DND-41 (cell line): ENCODE results near the gene RFPL4A.
"Not testable (repeated sequence)": the region's sequence is repeated elsewhere in the genome, so short reads cannot be mapped to it uniquely, and the experiment has no call there.

ENCODE experiments used
- ATAC-seq: fragments of 200-7000 bp; cut with Tn5 transposase; 3 replicates; pipeline ENCODE4 v1.9.1; 2021; ENCODE audit warnings: low read depth; ENCODE audit not compliant: insufficient read depth
- DNase-seq: peaks from one replicate; pipeline ENCODE4 v3.0.0-alpha.2; 2020
- H2AFZ ChIP-seq: 2 replicates; pipeline ENCODE4 v1.6.0; 2012; ENCODE audit warnings: low read depth, low read length
- H3K27ac ChIP-seq: 2 replicates; pipeline ENCODE4 v1.5.1; 2012; ENCODE audit warnings: low read length, inconsistent platforms
- H3K27me3 ChIP-seq: fragments of 200-600 bp; sonication (generic); 2 replicates; pipeline ENCODE4 v1.6.0; 2012; ENCODE audit warnings: low read length, mild to moderate bottlenecking, inconsistent platforms; ENCODE audit not compliant: insufficient read depth, poor library complexity
- H3K36me3 ChIP-seq: 2 replicates; pipeline ENCODE4 v1.5.1; 2012; ENCODE audit warnings: low read length, inconsistent platforms; ENCODE audit not compliant: insufficient read depth
- H3K4me1 ChIP-seq: 2 replicates; pipeline ENCODE4 v1.5.1; 2012; ENCODE audit warnings: mild to moderate bottlenecking, low read length; ENCODE audit not compliant: insufficient read depth
- H3K4me2 ChIP-seq: 2 replicates; pipeline ENCODE4 v1.6.0; 2012; ENCODE audit warnings: mild to moderate bottlenecking, moderate library complexity, low read length, inconsistent platforms; ENCODE audit not compliant: insufficient read depth
- H3K4me3 ChIP-seq, 2 experiments: fragments of 200-600 bp in 1 of 2; shearing (Covaris generic) in 1 of 2; 2 replicates each; pipeline ENCODE4 v1.5.1; 2012 to 2016; ENCODE audit warnings: inconsistent platforms in 2 of 2, low read length in 2 of 2, mild to moderate bottlenecking in 2 of 2, low read depth in 1 of 2, moderate library complexity in 1 of 2
- H3K79me2 ChIP-seq: 2 replicates; pipeline ENCODE4 v1.6.0; 2012; ENCODE audit warnings: low read length, inconsistent platforms; ENCODE audit not compliant: insufficient read depth
- H3K9ac ChIP-seq: 2 replicates; pipeline ENCODE4 v1.6.0; 2012; ENCODE audit warnings: low read depth, mild to moderate bottlenecking, inconsistent platforms, low read length, moderate library complexity
- H3K9me3 ChIP-seq: 2 replicates; pipeline ENCODE4 v1.5.1; 2012; ENCODE audit warnings: low read length, moderate library complexity, mild to moderate bottlenecking, inconsistent platforms; ENCODE audit not compliant: insufficient read depth, severe bottlenecking
- H4K20me1 ChIP-seq: 2 replicates; pipeline ENCODE4 v1.6.0; 2012; ENCODE audit warnings: low read length; ENCODE audit not compliant: insufficient read depth
- CTCF ChIP-seq: IDR thresholded peaks from 2 replicates; pipeline ENCODE4 v1.5.1; 2012; ENCODE audit warnings: borderline replicate concordance, low read length, moderate library complexity, mild to moderate bottlenecking; ENCODE audit not compliant: poor library complexity, severe bottlenecking; ENCODE audit errors: extremely low read depth
- EZH2 ChIP-seq: IDR thresholded peaks from 3 replicates; pipeline ENCODE4 v1.6.1; 2012; ENCODE audit warnings: borderline replicate concordance, low read depth, mild to moderate bottlenecking, moderate library complexity, low read length, inconsistent platforms; ENCODE audit not compliant: severe bottlenecking

The RFPL4A gene

DNA sequence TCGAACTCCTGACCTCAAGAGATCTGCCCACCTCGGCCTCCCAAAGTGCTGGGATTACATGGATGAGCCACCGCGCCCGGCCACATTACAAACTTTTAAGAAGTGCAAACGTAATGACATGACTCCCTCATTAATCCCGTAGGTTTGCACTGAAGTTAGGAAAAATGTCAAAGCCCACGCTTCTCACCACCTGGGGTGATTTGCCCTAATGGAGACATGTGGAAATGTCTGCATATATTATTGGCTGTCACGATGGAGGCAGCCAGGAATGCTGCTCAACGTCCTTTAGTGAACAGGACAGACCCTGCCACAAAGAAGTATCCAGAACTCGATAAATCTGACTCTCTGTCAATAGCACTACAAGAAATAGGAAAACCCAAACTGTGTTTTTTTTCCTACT, 41.6 kb upstream of the RFPL4A start:
- no peaks in the 10 kb centered on the region for H3K4me1 ChIP-seq

GRCh38 chr19:55717879-55718711, 40.8 kb upstream of the RFPL4A start:
- H3K27ac ChIP-seq, H3K79me2 ChIP-seq, ATAC-seq, H3K4me1 ChIP-seq, H3K36me3 ChIP-seq, H2AFZ ChIP-seq, H3K4me3 ChIP-seq, H3K27me3 ChIP-seq, H4K20me1 ChIP-seq, H3K4me2 ChIP-seq, DNase-seq, H3K9ac ChIP-seq: not testable (repeated sequence)
- H3K9me3 ChIP-seq = peaks cover 13% of the 10 kb centered on the region

More for the DNA sequence above, 41.6 kb upstream of the RFPL4A start:
- Histone ChIP-seq H3K9me3 (peaks cover 13% of the 10 kb centered on the region), H4K20me1 (no peaks in the 10 kb centered on the region), H2AFZ (no peak overlapping the region), H3K27ac (no peak overlapping the region), H3K27me3 (peaks cover 4% of the 10 kb centered on the region), H3K4me3 (no peak overlapping the region), H3K36me3 (no peaks in the 10 kb centered on the region), H3K4me2 (no peak overlapping the region), H3K79me2 (no peaks in the 10 kb centered on the region), H3K9ac (no peak overlapping the region)
- ATAC-seq = no peak
- DNase-seq = no peak
- TF ChIP-seq CTCF (no peak), EZH2 (no peak)

GRCh38 chr19:55720214-55720746, 38.6 kb upstream of the RFPL4A start:
- H3K4me1 ChIP-seq = no peaks in the 10 kb centered on the region
- H3K9me3 ChIP-seq = peaks cover 11% of the 10 kb centered on the region
- no peaks in the 10 kb centered on the region for H3K36me3 ChIP-seq
- H2AFZ ChIP-seq = no peak overlapping the region
- H3K9ac ChIP-seq = no peak overlapping the region
- H3K79me2 ChIP-seq = no peaks in the 10 kb centered on the region
- peaks cover 4% of the 10 kb centered on the region for H3K27me3 ChIP-seq
- H3K27ac ChIP-seq = no peak overlapping the region
- TF ChIP-seq CTCF (no peak), EZH2 (no peak)
- DNase-seq (no peak), ATAC-seq (no peak)
- no peak overlapping the region for H3K4me2 ChIP-seq
- no peaks in the 10 kb centered on the region for H4K20me1 ChIP-seq
- H3K4me3 ChIP-seq = no peak overlapping the region

GRCh38 chr19:55720801-55721200, 38.1 kb upstream of the RFPL4A start:
- Histone ChIP-seq H3K79me2 (no peaks in the 10 kb centered on the region), H3K4me3 (no peak overlapping the region), H3K27me3 (peaks cover 4% of the 10 kb centered on the region), H3K4me2 (no peak overlapping the region), H3K36me3 (no peaks in the 10 kb centered on the region), H3K27ac (no peak overlapping the region), H2AFZ (no peak overlapping the region), H4K20me1 (no peaks in the 10 kb centered on the region), H3K9me3 (peaks cover 11% of the 10 kb centered on the region), H3K9ac (no peak overlapping the region), H3K4me1 (no peaks in the 10 kb centered on the region)
- DNase-seq (no peak), ATAC-seq (no peak)
- TF ChIP-seq EZH2 = no peak
- TF ChIP-seq CTCF = no peak
